ENCODE data around the gene UST.

DNA sequence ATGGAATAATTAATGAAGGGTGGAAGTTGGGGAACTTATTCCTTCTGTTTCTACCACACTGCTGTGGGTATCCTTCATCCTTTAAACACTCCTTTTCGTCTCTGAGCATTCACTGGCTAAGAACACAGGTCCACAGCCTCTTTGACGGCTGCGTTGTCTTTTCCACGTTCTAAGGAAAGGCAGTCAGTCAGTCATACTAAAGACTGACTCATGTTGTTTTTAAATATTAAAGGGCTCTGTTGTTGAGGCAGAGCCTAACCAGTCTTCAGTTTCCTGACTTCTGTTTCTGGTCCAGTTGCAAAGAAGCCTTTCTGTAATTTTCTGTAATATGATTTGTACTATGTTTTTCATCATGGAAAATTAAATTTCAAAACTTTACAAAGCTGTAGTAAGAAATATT is 48.0 kb downstream of the UST start:
- TF ChIP-seq CTCF (IDR thresholded peaks at IDR 0.05) (no peak), JUN (CRISPR knock-in tag; IDR thresholded peaks at IDR 0.05) (no peak), ESRRA (CRISPR knock-in tag; IDR thresholded peaks at IDR 0.05; ENCODE audit: borderline replicate concordance) (no peak), USF2 (CRISPR knock-in tag; IDR thresholded peaks at IDR 0.05) (no peak), NR3C1 (CRISPR knock-in tag; conservative IDR thresholded peaks at IDR 0.05; ENCODE audit: low read depth) (no peak), ELF4 (CRISPR knock-in tag; IDR thresholded peaks at IDR 0.05; ENCODE audit: low read depth) (no peak), CREM (CRISPR knock-in tag; IDR thresholded peaks at IDR 0.05) (no peak), CBFB (CRISPR knock-in tag; IDR thresholded peaks at IDR 0.05; ENCODE audit: low read depth) (no peak), CREB1 (CRISPR knock-in tag; IDR thresholded peaks at IDR 0.05) (no peak), E2F4 (CRISPR knock-in tag; IDR thresholded peaks at IDR 0.05; ENCODE audit: borderline replicate concordance, low read depth) (no peak)
- TF ChIP-seq, protein P1, sequence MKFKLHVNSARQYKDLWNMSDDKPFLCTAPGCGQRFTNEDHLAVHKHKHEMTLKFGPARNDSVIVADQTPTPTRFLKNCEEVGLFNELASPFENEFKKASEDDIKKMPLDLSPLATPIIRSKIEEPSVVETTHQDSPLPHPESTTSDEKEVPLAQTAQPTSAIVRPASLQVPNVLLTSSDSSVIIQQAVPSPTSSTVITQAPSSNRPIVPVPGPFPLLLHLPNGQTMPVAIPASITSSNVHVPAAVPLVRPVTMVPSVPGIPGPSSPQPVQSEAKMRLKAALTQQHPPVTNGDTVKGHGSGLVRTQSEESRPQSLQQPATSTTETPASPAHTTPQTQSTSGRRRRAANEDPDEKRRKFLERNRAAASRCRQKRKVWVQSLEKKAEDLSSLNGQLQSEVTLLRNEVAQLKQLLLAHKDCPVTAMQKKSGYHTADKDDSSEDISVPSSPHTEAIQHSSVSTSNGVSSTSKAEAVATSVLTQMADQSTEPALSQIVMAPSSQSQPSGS (CRISPR knock-in tag; IDR thresholded peaks at IDR 0.05; ENCODE audit: borderline replicate concordance, low read depth): no peak
- TF ChIP-seq, protein P2, sequence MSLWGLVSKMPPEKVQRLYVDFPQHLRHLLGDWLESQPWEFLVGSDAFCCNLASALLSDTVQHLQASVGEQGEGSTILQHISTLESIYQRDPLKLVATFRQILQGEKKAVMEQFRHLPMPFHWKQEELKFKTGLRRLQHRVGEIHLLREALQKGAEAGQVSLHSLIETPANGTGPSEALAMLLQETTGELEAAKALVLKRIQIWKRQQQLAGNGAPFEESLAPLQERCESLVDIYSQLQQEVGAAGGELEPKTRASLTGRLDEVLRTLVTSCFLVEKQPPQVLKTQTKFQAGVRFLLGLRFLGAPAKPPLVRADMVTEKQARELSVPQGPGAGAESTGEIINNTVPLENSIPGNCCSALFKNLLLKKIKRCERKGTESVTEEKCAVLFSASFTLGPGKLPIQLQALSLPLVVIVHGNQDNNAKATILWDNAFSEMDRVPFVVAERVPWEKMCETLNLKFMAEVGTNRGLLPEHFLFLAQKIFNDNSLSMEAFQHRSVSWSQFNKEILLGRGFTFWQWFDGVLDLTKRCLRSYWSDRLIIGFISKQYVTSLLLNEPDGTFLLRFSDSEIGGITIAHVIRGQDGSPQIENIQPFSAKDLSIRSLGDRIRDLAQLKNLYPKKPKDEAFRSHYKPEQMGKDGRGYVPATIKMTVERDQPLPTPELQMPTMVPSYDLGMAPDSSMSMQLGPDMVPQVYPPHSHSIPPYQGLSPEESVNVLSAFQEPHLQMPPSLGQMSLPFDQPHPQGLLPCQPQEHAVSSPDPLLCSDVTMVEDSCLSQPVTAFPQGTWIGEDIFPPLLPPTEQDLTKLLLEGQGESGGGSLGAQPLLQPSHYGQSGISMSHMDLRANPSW (CRISPR knock-in tag; conservative IDR thresholded peaks at IDR 0.05; ENCODE audit: low read depth): no peak

Data from WTC11 (cell line).